Stimulated activated CD8-positive, alpha-beta memory T cell treated with anti-CD3 and anti-CD28 coated beads, Interleukin-15, amount 100 ng/mL, for 1 hour (primary cell): ENCODE results near the gene PCBP4.

Experiments
- DNase-seq: peaks from one replicate; pipeline ENCODE4 v3.0.0-alpha.2; 2020; ENCODE audit warnings: low read depth

The PCBP4 gene

DNA sequence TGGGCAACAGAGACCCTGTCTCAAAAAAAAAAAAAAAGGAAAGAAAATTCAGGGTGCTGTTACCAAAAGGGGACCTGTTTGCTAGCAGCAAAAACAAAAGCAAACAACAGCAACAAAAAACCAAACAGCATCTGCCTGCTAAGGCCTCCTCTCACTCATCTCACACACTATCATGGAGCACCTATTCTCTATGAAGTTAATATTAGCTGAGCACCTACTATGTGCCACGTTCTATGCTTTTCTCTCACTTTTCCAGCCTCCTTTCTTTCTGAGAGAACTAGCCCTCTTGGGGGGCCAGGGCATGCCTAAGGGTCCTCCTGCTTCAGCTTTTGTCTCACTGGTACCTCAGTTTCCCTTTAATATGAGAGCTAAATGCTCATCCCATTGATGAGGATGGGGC lies 12.5 kb downstream of the PCBP4 start:
- no peak for DNase-seq

DNA sequence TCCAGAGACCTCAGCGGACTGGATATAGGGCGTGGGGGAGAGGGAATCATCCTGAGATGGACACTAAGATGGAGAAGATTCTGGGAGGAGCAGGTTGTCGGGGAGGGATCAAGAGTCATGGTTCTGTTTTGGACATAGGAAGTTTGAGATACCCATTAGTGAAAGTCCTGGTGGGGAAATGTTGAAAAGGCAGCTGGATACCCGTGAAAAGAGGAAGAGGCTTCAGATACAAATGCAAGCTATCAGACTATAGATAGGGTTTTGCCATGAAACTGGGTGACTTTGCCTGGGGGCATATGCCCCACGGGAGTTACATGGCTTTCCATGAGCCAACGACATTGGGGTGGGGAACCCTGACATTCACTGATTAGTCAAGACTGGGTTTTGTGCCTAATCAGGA lies 13.1 kb downstream of the PCBP4 start:
- DNase-seq = no peak

DNA sequence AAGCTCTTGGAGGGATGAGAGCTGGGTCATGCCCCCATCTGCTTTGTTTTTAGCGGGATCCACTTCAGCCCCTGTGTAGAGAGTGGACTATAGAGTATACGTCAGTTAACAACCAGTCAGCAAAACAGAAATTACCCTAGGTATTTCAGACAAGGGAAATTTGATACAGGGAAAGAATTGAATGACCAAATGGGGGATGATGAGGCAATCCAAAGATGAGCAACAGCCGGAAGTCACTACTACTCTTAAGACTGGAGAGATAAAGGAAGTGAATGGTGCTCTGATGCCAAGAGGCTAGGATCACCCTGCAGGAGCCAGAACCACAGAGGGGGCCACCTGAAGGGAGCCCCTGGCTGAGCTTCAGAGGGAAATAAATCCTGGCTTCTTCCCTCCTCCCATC lies 13.8 kb downstream of the PCBP4 start:
- no peak for DNase-seq

DNA sequence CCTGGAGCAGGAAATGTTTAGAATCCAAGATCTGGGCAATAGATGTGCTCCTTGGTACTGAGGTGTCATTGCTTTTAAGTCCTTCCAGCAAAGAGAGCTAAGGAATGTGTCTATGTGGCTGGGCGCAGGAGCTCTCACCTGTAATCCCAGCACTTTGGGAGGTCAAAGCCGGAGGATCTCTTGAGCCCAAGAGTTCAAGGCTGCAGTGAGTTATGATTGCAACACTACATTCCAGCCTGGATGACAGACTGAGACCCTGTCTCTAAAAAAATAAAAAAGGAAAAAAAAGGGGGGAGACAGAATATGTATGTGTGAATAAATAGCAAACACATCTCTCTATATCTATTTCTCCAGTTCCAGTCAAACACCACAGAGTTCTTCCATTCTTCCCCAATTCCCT lies 16.4 kb downstream of the PCBP4 start:
- DNase-seq = no peak

DNA sequence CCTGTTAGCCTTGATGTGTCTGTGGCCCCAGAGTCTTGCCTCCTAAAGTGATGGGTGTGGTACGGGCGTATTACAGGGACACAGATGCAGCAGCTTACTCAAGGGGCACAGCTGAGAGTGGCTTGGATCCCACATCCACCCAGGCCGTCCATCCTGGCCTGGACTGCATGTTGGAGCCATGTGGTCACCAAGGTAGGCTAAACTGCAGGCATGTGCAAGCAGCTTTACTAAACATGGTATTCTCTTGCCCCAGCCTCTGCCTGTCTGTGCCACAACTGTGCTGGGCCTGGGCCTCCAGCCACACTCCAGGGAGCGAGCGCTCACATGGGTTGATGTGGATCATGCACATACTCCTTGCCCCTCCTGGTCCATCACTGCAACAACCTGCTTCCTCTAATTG lies 18.1 kb downstream of the PCBP4 start:
- DNase-seq = no peak

DNA sequence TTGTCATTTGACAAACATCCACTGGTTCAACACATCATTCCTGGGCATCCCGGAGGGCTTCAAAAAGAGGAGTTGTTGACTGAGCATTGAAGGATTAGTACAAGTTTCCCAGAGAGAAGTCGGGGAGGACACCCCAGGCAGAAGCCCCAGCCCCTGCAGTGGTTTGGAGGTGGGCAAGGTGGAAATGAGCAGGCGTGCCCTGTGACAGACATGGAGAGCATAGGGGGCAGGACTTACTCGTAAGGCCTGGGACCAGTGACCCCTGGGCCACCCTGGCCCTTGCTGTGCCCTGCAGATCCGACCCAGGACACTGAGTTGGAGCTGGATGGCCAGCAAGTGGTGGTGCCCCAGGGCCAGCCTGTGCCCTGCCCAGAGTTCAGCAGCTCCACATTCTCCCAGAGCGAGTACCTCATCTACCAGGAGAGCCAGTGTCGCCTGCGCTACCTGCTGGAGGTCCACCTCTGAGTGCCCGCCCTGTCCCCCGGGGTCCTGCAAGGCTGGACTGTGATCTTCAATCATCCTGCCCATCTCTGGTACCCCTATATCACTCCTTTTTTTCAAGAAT lies 19.2 kb downstream of the PCBP4 start:
- DNase-seq = no peak

DNA sequence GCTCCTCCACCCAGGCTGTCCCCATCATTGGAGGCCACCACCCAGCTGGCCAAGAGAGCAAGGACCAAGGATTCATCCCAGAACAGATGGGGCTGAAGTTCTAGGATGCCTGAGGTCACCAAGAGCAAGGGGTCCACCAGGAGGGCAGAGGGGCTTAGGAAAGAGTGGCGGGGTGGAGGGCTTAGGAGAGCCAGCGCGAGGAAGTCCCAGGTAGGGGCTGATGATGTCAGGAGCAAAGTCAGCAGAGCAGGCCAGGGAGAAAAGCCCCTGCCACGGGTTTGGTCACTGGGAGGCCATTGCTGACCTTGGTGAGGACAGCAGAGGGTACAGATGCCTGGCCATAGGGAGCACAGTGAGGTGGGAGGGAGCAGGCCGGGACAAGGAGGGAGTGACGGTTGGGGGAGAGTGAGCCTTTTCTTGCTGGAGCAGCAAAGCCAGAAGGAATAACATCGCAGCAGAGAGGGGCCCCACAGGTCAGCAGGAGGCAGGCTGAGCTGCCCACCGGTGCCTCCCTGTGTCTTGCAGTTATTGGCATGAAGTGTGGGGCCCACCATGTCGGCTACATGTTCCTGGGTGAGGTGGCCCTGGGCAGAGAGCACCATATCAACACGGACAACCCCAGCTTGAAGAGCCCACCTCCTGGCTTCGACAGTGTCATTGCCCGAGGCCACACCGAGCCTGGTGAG lies 19.9 kb downstream of the PCBP4 start:
- DNase-seq = no peak

DNA sequence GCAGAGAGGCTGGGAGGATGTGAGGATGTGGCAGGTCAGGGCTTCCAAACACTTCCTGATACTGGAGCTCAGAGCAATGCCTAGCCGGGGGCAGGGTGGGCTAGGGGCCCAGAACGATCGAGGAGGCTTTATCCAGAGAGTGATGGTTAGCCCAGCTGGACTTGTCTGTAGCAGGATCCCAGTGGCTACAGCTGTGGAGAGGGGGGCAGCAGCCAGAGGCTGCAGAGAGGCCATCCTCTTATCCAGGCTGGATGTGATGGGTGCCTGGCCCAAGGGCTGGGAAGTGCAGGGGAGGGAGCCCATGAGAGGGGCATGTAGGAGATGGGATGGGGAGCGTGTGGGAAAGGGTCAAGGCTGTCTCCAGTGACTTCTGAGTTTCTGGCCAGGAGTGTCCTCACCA lies 20.5 kb downstream of the PCBP4 start:
- no peak for DNase-seq

DNA sequence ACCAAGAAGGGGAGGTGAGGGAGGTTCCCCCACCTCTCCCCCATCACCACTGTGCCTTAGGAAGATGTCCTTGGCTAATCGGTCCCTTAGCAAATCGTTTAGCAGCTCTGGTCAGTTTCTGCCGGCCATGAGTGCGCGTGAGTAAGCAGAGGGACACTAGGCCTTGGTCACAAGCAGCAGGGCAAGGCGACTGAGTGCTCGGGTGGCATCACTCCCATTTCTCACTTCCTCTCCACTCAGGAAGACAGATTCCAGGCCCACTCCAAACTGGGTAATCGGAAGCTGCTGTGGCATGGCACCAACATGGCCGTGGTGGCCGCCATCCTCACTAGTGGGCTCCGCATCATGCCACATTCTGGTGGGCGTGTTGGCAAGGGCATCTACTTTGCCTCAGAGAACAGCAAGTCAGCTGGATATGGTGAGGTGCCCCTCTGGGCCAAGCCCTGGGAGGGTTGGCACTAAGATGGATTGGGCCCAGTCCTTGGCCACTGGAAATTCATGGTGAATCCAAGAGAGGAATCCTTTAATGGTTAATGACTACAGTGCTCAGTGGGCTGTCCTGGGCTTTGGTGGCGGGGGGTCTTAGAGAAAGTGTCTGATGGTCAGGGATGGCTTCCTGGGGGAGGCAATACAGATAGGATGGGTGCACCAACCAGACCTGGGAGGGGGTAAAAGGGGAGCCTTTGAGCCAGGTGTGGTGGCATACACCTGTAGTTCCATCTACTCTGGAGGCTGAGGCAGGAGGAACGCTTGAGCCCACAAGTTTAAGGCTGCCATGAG lies 21.1 kb downstream of the PCBP4 start:
- no peak for DNase-seq

DNA sequence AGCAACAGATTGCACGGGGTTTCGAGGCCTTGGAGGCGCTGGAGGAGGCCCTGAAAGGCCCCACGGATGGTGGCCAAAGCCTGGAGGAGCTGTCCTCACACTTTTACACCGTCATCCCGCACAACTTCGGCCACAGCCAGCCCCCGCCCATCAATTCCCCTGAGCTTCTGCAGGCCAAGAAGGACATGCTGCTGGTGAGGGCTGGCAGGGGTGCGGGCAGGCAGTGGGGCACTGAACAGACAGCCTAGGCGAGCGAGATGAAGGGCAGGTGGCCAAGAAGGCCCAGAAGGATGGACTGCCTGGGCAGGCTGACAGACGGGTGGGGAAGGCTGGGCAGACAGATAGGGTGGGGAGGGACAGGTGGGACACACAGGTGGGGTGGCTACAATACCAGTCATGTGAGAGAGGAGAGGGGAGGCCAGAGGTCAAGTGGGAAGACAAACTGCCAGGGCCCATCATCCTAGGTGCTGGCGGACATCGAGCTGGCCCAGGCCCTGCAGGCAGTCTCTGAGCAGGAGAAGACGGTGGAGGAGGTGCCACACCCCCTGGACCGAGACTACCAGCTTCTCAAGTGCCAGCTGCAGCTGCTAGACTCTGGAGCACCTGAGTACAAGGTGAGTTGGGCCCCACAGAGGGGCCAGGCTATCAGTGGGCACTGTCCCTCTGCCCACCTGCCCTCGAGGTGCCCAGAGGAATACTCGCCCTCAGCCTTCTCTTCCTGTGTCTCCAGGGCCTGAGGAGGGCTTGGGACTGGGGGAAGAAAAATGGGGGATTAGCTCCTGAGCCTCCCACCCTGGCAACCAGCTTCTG lies 22.0 kb downstream of the PCBP4 start:
- no peak for DNase-seq

DNA sequence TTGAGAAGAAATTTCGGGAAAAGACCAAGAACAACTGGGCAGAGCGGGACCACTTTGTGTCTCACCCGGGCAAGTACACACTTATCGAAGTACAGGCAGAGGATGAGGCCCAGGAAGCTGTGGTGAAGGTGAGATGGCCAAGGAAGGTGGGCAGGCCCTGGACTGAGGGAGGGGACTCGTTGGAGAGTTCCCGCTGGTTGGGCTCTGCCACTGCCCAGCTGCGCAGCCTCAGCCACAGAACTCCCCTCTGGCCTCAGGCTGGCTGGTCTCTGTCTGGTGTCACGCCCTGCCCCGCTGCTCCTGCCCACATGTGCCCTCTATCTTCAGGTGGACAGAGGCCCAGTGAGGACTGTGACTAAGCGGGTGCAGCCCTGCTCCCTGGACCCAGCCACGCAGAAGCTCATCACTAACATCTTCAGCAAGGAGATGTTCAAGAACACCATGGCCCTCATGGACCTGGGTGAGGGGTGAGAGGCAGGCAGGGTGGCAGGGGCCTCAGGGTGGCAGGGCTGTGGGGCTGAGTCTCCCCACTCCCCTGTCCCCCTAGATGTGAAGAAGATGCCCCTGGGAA lies 22.7 kb downstream of the PCBP4 start:
- DNase-seq = no peak

DNA sequence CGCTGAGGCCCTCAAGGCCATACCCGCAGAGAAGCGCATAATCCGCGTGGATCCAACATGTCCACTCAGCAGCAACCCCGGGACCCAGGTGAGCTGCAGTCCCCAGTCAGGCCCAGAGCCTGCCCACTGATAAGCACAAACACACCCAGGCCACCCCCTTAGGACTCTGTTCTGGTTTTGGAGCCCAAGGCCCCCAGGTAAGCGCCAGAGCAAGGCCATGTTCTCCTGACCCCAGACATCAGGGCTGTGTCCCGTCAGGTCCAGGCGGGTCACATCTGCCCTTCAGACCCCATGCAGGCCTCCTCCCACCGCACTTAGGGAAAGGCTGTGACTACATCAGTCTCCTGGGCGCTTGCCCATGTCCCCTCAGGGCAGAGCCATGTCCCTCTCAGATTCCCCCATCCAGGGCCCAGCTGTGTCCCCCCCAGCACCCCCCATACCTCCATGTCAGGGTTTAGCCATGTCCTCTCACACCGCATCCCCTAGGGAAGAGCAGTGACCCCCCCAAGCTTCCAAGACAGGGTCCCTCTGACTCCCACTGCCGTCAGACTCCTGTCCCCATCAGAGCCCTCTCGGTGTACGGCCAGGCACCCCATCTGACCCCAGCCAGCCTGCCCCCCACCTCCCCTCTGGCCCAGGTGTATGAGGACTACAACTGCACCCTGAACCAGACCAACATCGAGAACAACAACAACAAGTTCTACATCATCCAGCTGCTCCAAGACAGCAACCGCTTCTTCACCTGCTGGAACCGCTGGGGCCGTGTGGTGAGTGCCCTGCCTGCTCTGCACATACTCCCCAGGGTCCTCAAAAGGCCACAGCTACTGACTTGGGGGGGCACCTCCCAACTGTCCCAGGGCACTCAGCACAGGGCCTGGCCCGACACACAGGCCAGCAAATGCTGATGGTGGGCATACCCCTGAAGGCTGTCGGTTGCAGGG lies 23.5 kb downstream of the PCBP4 start:
- DNase-seq = no peak

DNA sequence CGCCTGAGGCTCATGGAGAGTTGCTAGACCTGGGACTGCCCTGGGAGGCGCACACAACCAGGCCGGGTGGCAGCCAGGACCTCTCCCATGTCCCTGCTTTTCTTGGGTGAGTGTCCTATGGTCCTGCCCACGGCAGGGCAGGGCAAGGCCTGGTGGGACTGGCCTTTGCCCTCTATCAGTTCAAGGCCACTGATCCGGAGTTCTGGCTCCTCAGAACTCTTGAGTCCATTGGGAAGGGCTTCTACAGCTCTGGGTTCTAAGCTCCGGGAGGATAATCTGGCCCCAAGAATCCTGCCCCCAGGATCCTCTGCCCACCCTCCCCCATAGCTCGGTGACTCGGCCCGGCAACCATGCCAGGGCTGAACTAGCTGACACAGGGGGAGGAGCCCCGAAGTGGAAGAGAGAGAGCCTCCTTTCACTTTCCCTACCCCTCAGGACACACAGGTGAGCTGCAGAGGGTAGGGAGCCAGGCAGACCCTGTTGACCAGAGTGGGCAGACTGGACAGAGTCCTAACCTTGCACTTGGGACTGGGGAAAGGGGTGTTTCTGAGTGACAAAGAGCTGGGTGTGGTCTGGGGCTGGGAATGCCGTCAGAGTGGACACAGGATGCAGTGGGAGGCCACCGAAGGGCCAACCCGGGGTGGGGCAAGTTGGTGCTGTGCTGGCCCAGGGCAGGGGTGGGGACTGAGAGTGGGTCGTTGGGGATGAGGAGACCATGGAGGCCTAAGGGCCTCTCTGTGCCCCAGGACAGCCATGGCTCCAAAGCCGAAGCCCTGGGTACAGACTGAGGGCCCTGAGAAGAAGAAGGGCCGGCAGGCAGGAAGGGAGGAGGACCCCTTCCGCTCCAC lies 24.4 kb downstream of the PCBP4 start:
- no peak for DNase-seq

DNA sequence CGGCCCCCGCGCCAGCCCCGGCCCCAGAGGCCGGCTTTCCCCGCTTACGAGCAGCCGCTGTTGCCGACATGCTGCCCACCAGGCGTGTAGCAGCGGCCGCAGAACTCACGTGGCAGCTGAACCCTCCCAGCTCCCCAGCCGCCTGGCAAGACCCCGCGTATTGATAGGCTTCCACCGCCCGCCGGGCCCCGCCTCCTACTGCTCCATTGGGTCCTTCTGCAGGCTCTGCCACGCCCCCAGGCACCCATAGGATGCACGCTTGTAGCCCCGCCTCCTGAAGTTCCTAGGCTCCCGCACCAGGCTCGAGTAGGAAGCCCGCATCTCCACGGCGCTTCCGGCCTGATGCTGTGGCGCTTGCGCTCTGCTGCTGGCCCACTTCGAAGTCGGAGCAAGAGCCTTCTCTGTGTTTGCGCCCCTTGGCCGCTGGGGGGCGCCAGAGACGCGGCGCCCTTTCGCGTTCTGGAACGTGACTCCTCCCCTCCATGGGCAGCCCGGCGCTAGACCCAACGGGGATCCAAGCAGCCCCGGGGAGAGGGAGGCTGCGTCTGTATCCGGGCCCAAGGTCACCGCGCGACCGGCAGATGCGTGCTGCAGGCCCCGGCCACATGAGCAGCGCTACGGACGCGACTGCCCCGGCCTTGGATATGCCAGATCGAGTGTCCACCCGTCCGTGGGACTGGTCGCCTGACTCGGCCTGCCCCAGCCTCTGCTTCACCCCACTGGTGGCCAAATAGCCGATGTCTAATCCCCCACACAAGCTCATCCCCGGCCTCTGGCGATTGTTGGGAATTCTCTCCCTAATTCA lies 25.3 kb downstream of the PCBP4 start, which contains the start of the genes PARP3 and RRP9:
PARP3 (plus strand) TSS at position 566 of the 805 bp plus-strand sequence. CDS start 993 bp downstream, outside the sequence.
RRP9 (minus strand) TSS at position 107 of the 805 bp plus-strand sequence; CDS start at position 70, 37 bp downstream.
- DNase-seq = peak; percentile 98

DNA sequence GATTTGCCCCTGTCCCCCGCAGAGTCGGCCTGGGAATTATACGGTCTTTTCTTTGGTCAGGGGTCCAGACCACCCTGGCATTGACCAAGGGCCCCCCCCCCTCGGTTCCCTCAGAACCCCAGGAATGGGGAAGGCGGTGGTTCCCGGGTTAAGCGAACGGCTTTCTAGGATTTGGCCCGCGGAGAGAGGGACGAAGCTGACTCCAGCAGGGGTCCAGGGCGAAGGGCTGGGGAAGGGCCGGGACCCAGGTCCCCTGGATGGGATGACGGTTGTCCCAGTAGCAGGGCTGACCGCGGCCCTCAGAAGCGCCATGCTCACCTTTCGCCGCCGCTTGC lies 25.8 kb downstream of the PCBP4 start:
- no peak for DNase-seq

DNA sequence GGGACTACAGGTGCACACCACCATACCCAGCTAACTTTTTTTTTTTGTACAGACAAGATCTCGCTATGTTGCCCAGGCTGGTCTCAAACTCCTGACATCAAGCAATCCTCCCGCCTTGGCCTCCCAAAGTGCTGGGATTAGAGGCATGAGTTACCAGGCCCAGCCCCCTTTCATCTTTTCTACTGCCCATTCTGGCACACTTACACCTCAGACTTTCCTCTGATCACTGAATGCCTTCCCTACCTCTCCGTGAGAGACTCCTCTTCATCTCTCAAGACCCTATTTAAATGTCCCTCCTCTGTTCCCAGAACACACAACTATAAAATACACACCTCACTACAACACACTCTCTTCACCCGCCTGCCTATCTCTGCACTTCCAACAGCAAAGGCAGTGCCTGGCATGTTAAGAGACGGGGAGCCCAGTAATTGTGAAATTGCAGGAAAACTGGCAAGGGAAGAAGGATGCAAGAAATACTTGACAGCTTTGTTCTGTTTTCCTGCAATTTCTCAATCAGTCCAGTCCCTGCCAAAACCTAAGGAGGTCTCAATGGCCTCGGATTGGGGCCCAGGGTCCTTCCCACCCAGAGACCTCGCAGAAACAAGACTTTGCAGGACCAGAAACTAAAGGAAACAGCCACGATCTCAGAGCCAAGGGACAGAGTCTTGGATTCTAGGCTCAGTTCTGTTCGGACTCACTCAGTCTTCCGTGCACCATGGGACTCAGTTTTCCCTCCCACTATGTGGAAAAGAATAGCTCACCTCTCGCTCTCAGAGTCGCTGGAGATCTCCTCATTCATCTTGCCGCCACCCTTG lies 26.4 kb downstream of the PCBP4 start:
- DNase-seq = no peak

DNA sequence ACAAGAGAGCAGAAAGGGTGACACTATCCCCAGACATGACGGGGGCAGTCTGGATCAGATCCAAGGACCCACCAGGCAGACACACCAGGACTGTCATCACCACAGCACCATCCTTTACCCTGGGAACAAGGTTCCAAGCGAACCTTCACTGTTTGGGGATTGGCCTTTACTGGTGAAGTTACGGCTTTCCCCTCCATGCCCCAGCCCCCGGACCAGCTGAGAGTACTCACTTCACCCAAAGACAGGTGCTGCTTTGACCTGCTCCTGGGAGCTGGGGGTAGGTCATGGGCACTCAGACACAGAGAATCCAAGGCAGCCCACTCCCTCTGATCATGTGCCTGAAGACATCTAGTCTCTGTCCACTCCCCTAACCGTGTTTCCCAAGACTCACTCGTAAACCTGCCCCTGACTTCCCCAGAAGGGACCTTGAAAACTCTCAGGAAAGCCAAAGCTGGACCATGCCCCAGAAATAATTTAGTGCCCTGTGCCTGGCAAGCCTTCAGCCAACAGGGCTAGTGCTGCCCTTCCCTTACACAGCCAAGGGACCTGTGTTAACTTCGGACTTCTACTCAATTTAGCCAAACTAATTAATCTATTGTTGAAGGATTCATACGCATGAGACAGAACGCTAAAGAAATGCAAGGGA lies 28.4 kb downstream of the PCBP4 start:
- no peak for DNase-seq
